GM21529 (cell line): ENCODE results near the gene ASCL2.

Experiments
- ATAC-seq: cut with Tn5 transposase; IDR thresholded peaks from one replicate; pipeline ENCODE4 v1.9.1; 2021; ENCODE audit not compliant: unreplicated experiment

The ASCL2 gene

GRCh38 chr11:2309251-2310072 is 39.1 kb upstream of the ASCL2 start:
- no peak for ATAC-seq

- ATAC-seq = no peak
Observed at GRCh38 chr11:2308713-2309112, 38.3 kb upstream of the ASCL2 start.

- ATAC-seq = no peak
Observed at GRCh38 chr11:2307501-2308331, 37.3 kb upstream of the ASCL2 start.

GRCh38 chr11:2306877-2307500 is 36.6 kb upstream of the ASCL2 start:
- no peak for ATAC-seq

DNA sequence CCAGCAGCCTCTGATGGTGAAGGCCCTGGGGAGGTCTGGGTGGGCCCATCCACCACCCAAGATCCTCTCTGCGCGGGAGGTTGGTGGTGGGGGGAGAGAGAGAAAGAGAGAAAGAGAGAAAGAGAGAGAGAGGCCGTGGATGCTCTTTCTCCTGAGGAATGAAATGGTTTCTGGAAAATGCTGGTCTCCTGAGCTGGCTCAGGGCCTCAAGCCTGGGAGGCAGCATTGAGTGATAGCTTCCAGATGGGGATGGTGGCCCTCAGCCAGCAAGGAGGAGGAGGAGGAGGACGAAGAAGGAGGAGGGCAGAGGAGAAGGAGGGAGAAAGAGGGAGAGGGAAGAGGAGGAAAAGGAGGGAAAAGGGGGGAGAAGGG is 36.0 kb upstream of the ASCL2 start:
- ATAC-seq = no peak

- ATAC-seq = no peak
Observed at GRCh38 chr11:2305788-2306451, 35.5 kb upstream of the ASCL2 start.

DNA sequence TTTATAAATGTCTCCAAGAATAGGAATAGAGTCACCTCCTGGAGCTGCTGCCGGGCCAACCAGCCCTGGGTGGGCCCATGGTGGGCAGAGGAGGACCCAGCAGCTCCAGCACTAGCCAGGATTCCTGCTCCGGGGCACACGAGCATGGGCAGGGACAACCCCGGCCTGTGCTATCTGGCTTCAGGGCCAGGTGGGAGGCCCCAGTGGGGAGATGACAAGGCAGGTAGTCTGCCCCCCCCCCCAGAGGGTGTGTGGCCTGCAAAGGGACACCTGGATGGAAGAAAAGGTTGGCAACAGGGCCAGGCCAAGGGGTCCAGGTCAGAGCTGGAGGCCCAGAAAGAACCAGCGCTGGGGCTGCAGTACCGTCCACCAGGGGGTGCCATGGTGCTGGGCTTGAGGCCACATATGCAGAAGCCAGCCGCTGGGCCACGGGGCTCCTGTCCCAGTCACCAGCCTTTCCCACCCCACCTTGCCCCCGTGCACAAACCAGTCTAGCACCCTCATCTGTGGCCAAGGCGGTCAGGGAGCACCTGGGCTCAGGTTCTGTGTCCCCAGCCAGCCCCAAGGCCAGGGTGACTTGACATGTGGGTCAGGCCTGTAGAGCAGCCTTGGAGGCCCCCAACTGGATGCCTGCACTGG is 34.9 kb upstream of the ASCL2 start:
- ATAC-seq = peak; percentile 56

GRCh38 chr11:2304506-2305139 is 34.2 kb upstream of the ASCL2 start:
- no peak for ATAC-seq

DNA sequence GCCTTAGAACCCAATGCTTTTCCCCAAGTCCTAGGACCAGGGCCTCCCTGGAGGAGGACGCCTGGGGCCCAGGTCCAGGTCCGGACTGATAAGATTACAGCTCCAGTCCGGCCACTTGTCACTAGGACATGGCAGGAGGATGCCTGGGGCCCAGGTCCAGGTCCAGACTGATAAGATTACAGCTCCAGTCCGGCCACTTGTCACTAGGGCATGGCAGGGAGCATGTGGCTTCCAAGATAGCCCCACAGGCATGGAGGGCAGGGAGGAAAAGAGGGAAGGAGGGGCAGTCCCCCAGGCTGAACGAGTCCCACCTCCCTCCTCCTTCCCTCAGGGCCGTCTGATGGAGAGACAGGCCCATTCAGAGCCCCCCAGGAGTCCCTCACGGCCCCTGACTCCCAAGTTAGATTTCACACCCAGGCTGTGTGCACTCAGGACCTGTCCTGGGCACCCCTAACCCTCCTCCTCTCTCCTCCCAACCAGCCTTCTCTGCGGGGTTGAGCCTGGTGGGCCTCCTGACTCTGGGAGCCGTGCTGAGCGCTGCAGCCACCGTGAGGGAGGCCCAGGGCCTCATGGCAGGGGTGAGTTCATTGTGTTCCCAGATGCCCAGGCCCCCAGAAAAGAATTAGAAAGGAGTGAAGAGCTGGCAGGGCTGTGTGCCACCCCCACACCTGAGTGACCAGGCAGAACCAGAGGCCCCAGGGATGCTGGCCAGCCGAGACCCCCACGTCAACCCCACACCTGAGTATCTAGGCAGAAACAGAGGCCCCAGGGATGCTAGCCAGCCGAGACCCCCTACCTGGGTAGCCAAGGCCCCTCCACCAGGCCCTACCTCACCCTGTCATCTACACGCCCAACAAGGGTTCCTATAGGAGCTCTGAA is 33.5 kb upstream of the ASCL2 start:
- no peak for ATAC-seq

- ATAC-seq = no peak
Observed at GRCh38 chr11:2302896-2303626, 32.7 kb upstream of the ASCL2 start.

DNA sequence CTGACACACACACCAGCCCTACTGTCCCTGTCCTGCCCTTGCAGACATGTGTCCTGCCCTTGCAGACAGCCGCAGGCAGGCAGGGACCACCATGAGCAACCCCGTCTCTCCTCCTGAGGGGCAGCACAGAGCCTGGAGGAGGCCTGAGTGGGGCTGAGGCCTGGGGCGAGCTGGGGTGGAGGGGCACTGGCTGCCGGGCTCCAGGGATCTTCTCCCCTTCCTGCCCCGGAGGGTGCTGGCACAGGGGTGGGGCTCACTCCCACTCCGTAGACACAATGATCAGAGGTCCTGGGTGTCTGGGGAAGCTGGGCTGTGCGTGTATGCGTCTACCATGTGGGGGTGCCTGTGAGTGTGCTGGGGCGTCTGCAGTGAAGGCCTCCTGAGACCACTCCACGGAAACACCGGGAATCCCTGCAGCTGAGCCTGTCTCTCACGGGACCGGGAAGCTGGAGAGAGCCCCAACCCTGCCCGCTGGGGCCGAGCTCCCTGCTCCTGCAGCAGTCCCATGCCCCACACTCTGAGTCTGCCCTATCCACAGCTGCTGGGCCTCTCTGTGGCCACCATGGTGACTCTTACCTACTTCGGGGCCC is 32.0 kb upstream of the ASCL2 start:
- no peak for ATAC-seq

- ATAC-seq = no peak
Observed at GRCh38 chr11:2301631-2302305, 31.4 kb upstream of the ASCL2 start, which contains the start of the genes C11orf21 and TSPAN32. Gene C11orf21 (minus strand): TSS chr11:2301918. CDS start chr11:2301808, 110 bp downstream. Gene TSPAN32 (plus strand): TSS chr11:2302013. CDS start chr11:2302150, 137 bp downstream.

- ATAC-seq = no peak
Observed at GRCh38 chr11:2300936-2301630, 30.7 kb upstream of the ASCL2 start.

DNA sequence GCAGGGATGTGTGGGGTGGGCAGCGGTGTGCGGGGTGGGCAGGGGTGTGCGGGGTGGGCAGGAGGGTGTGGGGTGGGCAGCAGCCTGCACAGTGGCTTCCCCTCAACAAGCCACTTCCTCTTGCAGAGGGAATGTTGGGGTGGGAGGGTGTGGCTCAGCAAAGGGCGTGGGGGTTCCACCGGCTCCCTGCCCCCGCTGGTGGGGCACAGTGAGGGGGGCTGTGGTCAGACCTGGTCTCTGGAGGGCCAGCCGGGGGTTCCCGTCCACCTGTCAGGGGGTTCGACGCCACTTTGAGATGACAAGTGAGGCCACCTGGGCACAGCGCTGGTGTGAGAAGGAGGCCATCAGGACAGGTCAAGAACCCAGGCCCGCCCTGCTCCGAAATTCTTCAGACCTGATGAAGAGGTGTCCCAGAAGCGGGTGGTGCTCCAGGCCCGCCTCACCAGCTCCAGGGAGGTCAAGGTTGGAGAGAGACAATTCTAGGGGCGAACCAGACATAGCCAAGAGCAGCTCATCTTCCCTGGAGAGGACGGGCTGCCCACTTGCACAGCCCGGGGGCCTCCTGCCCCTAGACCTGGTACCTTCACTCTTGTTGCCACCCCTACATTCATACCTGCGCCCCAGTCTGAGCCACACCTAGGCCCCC is 30.0 kb upstream of the ASCL2 start:
- no peak for ATAC-seq

- no peak for ATAC-seq
Observed at GRCh38 chr11:2299773-2300172, 29.4 kb upstream of the ASCL2 start.
